Heart left ventricle (tissue), 13 donors: ENCODE data around the gene OR51B2.

Source experiments
- POLR2A ChIP-seq, 2 donors: fragments of 450-650 bp; IDR thresholded peaks; one replicate each; pipeline ENCODE4 v1.6.1; 2017; ENCODE audit warnings: antibody characterized with exemption in 2 of 2, mild to moderate bottlenecking in 2 of 2, moderate library complexity in 2 of 2
- TF ChIP-seq, protein P1 (sequence below), 12 donors: fragments of 200-600 bp; sonication (generic) in 4 of 12; IDR thresholded peaks; one replicate each; pipeline versions ENCODE4 v1.5.0 to v1.8.0; 2018 to 2022; ENCODE audit warnings: antibody characterized with exemption in 12 of 12, mild to moderate bottlenecking in 5 of 12
- donor health status: ischemic (EF 13 %, LVEDD 7.1; RV severe dilation, severe dysfunction).
- donor health status: DM: no; HTN: yes; CAD: no.
- donor health status: DM: no; HTN: no; CAD: no.
- donor health status: ischemic (EF 25% LVEDD 6.9; RV normal size, moderate dysfunction).
- donor health status: ischemic (EF 25% LVEDD 5.7; RV mildly dilated, moderate dysfunction).
- donor health status: ischemic (EF 35%, LVEDD 5.7; RV mildly dilated, moderate dysfunction).
- donor health status: nonischemic (EF 11% LVEDD 7.7; RV severe dilation, severe dysfunction).
- donor health status: DM: yes; HTN: yes; CAD: no.
- donor health status: PGD.
- donor health status: ischemic (EF 29% LVEDD 5.4; RV normal size, mild dysfunction).
- donor health status: nonischemic (EF 23%, LVEDD 6.1; RV moderate dilation, normal function).

DNA sequence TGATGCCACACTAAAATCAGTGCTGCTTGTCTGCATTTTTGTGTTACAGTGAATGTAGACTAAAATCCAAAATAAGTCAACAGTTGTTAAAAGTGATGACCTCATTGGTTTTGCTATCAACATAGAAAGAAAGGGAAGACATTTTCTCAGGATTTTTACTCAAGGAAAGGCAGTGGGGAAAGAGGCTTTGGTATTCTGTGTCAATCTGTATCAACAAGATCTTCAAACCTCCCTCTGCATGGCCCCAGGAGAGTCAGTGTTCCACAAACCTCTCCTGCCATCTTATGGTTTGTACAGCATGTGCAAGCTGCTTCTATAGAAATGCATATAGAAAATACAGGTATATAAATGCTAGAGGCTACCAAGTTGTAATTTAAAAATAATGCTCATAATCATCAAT is 45.7 kb upstream of the OR51B2 start:
- TF ChIP-seq, protein P1, sequence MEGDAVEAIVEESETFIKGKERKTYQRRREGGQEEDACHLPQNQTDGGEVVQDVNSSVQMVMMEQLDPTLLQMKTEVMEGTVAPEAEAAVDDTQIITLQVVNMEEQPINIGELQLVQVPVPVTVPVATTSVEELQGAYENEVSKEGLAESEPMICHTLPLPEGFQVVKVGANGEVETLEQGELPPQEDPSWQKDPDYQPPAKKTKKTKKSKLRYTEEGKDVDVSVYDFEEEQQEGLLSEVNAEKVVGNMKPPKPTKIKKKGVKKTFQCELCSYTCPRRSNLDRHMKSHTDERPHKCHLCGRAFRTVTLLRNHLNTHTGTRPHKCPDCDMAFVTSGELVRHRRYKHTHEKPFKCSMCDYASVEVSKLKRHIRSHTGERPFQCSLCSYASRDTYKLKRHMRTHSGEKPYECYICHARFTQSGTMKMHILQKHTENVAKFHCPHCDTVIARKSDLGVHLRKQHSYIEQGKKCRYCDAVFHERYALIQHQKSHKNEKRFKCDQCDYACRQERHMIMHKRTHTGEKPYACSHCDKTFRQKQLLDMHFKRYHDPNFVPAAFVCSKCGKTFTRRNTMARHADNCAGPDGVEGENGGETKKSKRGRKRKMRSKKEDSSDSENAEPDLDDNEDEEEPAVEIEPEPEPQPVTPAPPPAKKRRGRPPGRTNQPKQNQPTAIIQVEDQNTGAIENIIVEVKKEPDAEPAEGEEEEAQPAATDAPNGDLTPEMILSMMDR (IDR thresholded peaks at IDR 0.05): no peak
- TF ChIP-seq POLR2A (IDR thresholded peaks at IDR 0.05): no peak
